Left lung (tissue), 10 donors: Measurements from ENCODE around the gene YDJC. TPM values are rescaled to one million over a fixed set of nuclear protein-coding genes. Genes with fewer than 3 reads are reported as not detected.

Experiments used
- ATAC-seq: fragments of 200-7000 bp; cut with Tn5 transposase; one replicate; pipeline ENCODE4 v1.9.1; 2020; ENCODE audit warnings: moderate library complexity
- DNase-seq, 4 donors: peaks; one replicate each; pipeline ENCODE4 v3.0.0-alpha.2; 2013 to 2020
- H3K27ac ChIP-seq, 2 donors: fragments of 200-600 bp; sonication (generic) in 1 of 2; one replicate each; pipeline versions ENCODE4 v1.5.0 to v1.8.0; 2020 to 2021
- H3K27me3 ChIP-seq, 2 donors: fragments of 200-600 bp; sonication (generic) in 1 of 2; one replicate each; pipeline versions ENCODE4 v1.5.0 to v1.8.0; 2020 to 2021
- H3K36me3 ChIP-seq, 2 donors: fragments of 200-600 bp; sonication (generic) in 1 of 2; one replicate each; pipeline versions ENCODE4 v1.5.0 to v1.8.0; 2020 to 2021
- H3K4me1 ChIP-seq, 2 donors: fragments of 200-600 bp; one replicate each; pipeline ENCODE4 v1.8.0; 2021
- H3K4me3 ChIP-seq, 2 donors: fragments of 200-600 bp; sonication (generic) in 1 of 2; one replicate each; pipeline versions ENCODE4 v1.5.0 to v1.8.0; 2020 to 2021; ENCODE audit warnings: mild to moderate bottlenecking in 1 of 2
- H3K9me3 ChIP-seq, 2 donors: fragments of 200-600 bp; sonication (generic) in 1 of 2; one replicate each; pipeline versions ENCODE4 v1.5.0 to v1.8.0; 2020 to 2021
- intact Hi-C, 2 donors: fragments of 100-400 bp; cut with DNase I; formaldehyde crosslinking; loops; one replicate each; pipeline versions ENCODE4 v1.11.2 to v1.14.2; 2022
- polyA plus RNA-seq, 6 donors: library from polyadenylated mRNA; unstranded; fragments of 120-200 nt; gene quantifications; one replicate each; pipeline ENCODE4 v1.2.1, GENCODE V29; 2013; ENCODE audit not compliant: insufficient read length in 6 of 6
- total RNA-seq, 2 donors: library from RNA; stranded (reverse); fragmentation: NEBNext Ultra II Directional; extraction: Animal tissue kit (Norgen Biotek cat#: 25700); gene quantifications; one replicate each; pipeline ENCODE4 v1.2.1, GENCODE V29; 2021
- TF ChIP-seq, protein P1 (sequence below), 2 donors: fragments of 200-600 bp; sonication (generic) in 1 of 2; IDR thresholded peaks; one replicate each; pipeline versions ENCODE4 v1.5.0 to v1.8.0; 2021; ENCODE audit warnings: antibody characterized with exemption in 2 of 2
- donor health status: DM: no; HTN: yes; CAD: no.
- donor health status: DM: no; HTN: no; CAD: no.

YDJC gene
- total and polyA plus RNA-seq, 8 donors: 6.2 to 17.2 (median 10.6) TPM

- Histone ChIP-seq H3K4me3 (no peak overlapping the region), H3K4me1 (no peaks in the 10 kb centered on the region), H3K27ac (no peak overlapping the region), H3K27me3 (no peaks in the 10 kb centered on the region), H3K36me3 (peaks cover 0 to 81% of the 10 kb centered on the region in 2 donors), H3K9me3 (no peaks in the 10 kb centered on the region)
- ATAC-seq: no peak
- no peak for DNase-seq
- TF ChIP-seq, protein P1, sequence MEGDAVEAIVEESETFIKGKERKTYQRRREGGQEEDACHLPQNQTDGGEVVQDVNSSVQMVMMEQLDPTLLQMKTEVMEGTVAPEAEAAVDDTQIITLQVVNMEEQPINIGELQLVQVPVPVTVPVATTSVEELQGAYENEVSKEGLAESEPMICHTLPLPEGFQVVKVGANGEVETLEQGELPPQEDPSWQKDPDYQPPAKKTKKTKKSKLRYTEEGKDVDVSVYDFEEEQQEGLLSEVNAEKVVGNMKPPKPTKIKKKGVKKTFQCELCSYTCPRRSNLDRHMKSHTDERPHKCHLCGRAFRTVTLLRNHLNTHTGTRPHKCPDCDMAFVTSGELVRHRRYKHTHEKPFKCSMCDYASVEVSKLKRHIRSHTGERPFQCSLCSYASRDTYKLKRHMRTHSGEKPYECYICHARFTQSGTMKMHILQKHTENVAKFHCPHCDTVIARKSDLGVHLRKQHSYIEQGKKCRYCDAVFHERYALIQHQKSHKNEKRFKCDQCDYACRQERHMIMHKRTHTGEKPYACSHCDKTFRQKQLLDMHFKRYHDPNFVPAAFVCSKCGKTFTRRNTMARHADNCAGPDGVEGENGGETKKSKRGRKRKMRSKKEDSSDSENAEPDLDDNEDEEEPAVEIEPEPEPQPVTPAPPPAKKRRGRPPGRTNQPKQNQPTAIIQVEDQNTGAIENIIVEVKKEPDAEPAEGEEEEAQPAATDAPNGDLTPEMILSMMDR (IDR thresholded peaks at IDR 0.05): no peak
- intact Hi-C loops: no loop called here
These were observed 44.9 kb upstream of the YDJC start for GRCh38 chr22:21674638-21675245.

DNA sequence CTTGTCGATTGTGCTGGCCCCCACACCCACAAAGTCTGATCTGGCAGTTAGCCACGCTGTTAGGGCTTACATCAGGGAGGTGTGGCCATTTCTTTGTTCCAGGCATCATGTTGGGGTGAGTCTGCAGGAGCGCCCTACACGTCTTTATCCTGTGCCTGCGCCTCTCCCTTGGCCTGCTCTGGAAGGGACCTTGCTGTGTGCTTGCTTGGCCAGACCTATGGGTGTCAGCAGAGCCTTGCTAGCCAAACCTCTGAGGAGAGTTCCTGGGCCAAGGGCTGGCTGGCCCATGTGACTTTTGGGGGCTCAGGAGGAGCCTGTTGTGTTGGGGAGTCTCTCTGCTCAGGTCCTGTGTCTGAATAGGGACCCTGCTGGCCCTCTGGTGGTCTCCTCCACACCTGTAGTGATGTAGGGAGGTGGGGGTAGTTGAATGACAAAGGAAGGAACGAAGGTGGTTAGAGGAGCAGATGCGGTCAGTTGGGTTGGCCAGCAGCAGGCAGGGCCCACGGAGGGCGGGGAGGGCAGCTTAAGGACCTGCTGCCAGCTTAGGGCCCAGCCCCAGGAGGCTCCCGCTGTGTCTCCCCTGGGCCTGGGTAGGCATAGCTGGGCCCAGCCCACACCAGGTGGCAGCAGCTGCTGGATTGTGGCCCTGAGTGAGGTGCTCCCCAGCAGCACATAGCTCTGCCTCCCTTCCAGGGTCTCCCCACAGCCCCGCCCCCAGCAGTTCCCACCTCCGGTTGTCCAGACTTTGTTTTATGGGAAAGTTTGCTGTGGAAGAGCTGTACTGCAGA lies 43.9 kb upstream of the YDJC start:
- intact Hi-C loops: no loop called here
- H3K4me3 ChIP-seq: no peak overlapping the region
- ATAC-seq (no peak), DNase-seq (peak in 1 of 4 donors; percentile 64)
- TF ChIP-seq, protein P1 (IDR thresholded peaks at IDR 0.05): no peak
- H3K36me3 ChIP-seq: peaks cover 0 to 86% of the 10 kb centered on the region in 2 donors
- H3K27ac ChIP-seq: no peak overlapping the region
- H3K9me3 ChIP-seq: no peaks in the 10 kb centered on the region
- H3K27me3 ChIP-seq: no peaks in the 10 kb centered on the region
- no peaks in the 10 kb centered on the region for H3K4me1 ChIP-seq

GRCh38 chr22:21672107-21672629 lies 42.3 kb upstream of the YDJC start:
- intact Hi-C loops: no loop called here
- Histone ChIP-seq H3K4me1 (peaks cover 0 to 10% of the 10 kb centered on the region in 2 donors), H3K27ac (no peak overlapping the region), H3K27me3 (no peaks in the 10 kb centered on the region), H3K4me3 (no peak overlapping the region), H3K9me3 (no peaks in the 10 kb centered on the region), H3K36me3 (peaks cover 0 to 72% of the 10 kb centered on the region in 2 donors)
- ATAC-seq (no peak), DNase-seq (no peak)
- TF ChIP-seq, protein P1 (IDR thresholded peaks at IDR 0.05): no peak

GRCh38 chr22:21669026-21669425 lies 39.2 kb upstream of the YDJC start:
- intact Hi-C loops: no loop called here
- Histone ChIP-seq H3K36me3 (peaks cover 0 to 47% of the 10 kb centered on the region in 2 donors), H3K27ac (no peak overlapping the region), H3K4me1 (peaks cover 0 to 21% of the 10 kb centered on the region in 2 donors), H3K9me3 (no peaks in the 10 kb centered on the region), H3K27me3 (no peaks in the 10 kb centered on the region), H3K4me3 (no peak overlapping the region)
- ATAC-seq (no peak), DNase-seq (no peak)
- TF ChIP-seq, protein P1 (IDR thresholded peaks at IDR 0.05): no peak

- Histone ChIP-seq H3K27me3 (no peaks in the 10 kb centered on the region), H3K4me1 (peaks cover 0 to 21% of the 10 kb centered on the region in 2 donors), H3K36me3 (peaks cover 0 to 25% of the 10 kb centered on the region in 2 donors), H3K4me3 (peak overlapping the region; percentile 77 to 84), H3K27ac (peak overlapping the region; percentile 90 to 97), H3K9me3 (no peaks in the 10 kb centered on the region)
- intact Hi-C loops: no loop called here
- TF ChIP-seq, protein P1 (IDR thresholded peaks at IDR 0.05): no peak
- ATAC-seq (no peak), DNase-seq (no peak)
These were observed 37.0 kb upstream of the YDJC start for GRCh38 chr22:21666786-21667185.
